Fibroblast of upper back skin (primary cell): ENCODE data around the gene OPN1SW.

ENCODE experiments used
- DNase-seq: peaks from one replicate; pipeline ENCODE4 v3.0.0-alpha.2; 2013

OPN1SW gene

GRCh38 chr7:128755819-128756476, 19.6 kb downstream of the OPN1SW start:
- peak; percentile 97 for DNase-seq

DNA sequence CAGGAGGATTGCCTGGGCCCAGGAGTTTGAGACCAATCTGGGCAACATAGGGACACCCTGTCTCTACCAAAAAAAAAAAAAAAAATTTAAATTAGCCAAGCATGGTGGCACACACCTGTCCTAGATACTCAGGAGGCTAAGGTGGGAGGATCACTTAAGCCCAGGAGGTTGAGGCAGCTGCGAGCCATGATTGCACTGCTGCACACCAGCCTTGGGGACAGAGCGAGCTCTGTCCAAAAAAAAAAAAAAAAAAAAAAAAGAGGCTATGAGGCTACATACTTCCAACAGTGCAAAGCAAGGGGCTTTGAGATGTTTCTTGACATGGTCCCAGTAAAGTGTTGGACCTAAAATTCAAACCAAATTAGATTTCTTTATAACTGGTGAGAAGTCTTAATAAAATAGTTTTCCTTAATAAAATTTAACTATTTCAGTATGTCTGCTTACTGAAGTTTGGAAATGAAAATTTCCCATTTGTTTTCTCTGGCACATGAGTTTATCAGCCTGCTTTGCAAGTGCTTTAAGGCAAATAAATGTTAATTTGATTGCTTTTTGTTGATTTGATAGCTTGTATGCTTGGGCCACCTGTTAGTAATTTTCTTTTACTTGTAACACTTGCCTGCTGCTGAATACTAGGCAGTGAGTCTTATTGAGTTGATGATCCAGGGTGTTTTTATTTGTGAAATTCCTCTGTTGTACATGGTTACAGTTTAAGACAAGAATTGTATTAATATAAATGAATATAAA, 20.3 kb downstream of the OPN1SW start:
- no peak for DNase-seq

- DNase-seq = no peak
Observed at GRCh38 chr7:128752251-128752650, 23.3 kb downstream of the OPN1SW start.

DNA sequence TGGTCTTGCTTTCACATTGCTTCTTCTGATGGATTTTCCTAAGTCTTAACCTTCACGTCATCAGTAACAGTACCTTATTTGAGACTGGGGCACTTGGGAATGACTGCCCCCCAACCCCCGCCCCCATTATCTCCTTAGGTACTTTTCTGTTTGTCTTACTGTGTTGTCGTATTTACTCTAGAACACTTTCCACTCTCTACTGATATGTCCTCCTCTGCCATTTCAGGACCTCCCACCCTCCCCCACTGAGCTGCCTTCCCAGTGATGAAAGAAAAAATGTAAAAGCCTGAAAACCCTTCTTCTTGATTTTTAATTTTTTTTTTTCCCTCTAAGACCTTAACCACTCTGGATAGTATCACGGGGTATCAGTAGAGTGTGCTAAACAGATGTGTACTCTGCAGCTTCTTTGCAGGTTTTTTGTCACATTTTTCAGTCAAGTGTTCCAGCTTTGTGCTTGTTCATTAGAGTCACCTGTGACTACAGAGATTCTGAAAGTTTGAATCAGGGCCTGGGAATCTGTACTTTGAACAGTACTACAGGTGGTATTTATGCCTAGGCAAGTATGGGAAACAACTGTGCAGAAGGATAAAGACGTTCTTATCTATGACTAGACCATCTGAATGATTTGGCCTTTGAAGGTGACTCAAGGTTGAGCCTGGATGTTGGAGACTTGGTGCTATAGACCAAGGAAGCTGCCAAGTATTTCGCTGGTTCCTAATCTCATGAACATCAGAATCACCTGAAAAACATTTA, 28.1 kb downstream of the OPN1SW start:
- DNase-seq = no peak

DNA sequence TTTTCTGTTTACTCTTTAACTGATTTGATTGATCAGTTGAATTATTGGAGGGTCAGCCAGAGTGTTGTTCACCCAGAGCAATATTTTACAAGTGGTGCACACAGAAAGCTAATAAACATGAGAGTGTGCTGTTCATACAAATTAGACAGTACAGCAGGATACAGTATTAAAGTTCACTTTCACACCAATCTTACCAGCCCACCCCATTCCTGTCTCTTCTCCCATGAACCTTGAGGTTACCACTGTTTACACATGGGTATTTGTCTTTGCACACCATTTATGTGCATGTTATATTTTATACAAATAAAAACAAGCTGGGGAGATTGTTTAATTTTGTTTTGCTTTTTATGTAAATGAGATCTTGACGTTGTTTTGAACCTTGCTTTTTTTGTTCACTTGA, 29.9 kb downstream of the OPN1SW start:
- DNase-seq = no peak

DNA sequence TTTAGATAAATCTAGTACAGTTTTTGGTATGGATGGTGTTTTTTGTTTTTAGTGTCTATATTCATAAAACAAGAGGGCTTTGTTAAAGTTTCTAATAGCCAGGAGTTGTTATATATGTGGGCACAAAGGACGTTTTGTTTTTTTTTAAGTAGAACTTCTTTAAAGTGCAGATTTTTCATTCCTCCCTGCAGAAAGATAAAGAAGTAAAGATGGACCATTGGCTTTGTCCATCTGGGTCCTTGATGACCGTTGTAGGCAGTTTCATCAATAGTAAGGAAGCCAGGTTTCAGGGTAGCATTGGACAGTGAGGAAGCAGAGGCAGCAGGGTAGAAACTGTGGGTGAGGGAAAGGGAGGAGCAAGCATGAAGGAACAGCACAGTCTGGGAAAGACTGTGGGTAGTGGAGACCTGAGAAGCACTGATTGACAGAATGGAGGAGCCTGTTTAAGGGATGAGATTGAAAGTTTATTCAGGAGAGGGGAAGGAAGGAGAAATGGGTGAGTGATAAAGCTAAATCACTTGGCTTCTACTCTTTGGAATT, 31.2 kb downstream of the OPN1SW start:
- DNase-seq = no peak

GRCh38 chr7:128743112-128743772, 32.4 kb downstream of the OPN1SW start:
- no peak for DNase-seq

DNA sequence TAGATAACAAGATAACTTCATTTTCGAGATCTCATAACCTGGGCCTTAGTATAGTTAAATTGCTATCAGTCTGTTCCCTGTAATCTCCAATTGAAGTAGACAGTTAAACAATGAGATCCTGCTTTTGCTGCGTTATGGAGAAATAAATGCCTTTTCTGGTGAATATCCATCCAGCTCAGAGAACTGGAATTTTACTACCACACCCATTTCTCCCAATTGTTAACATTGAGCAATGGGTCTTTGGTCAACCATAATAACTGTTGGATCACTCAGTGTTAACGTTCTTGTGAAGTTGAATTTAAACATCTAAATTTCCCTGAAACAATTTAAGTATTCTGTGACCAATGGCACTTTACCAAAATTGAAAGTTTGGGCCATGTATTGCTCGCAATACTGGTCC, 33.4 kb downstream of the OPN1SW start:
- peak; percentile 69 for DNase-seq

DNA sequence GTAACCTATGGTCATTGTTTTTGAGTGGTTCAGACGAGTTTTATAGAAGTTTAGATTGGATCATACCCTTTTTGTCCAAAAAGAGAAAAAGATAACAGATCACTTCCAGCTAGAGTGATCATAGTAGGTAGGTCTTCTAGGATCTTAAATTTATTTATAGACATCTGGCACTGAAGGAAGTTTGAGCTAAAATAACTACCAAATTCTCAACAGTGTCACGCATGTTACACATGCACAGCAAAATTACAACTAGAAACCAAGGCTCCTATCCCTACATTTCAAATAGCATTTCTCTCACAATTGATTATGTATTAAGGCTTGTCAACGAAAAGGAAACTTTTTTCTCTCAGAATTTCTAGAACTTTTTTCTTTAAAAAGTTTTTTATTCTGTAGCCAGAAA, 34.1 kb downstream of the OPN1SW start:
- no peak for DNase-seq

DNA sequence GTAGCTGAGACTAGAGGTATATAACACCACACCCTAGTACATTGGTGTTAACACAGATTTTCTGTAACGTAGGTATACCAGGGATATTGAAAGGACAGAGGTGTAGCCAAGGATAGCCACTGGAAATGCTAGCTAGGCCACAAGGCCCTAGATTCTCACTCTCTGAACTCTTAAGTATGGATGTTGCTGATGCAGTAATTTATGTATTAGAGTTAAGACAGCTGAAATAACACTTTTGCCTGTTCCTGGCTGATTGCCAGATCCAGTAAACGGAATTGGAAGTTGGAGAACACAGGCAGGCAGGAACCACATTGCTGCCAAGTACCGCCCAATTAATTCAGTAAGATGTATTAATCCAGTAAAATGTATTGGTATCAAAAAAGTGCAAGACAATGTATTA, 34.6 kb downstream of the OPN1SW start:
- DNase-seq = peak; percentile 31

GRCh38 chr7:128739990-128740682, 35.5 kb downstream of the OPN1SW start:
- peak; percentile 16 for DNase-seq

DNA sequence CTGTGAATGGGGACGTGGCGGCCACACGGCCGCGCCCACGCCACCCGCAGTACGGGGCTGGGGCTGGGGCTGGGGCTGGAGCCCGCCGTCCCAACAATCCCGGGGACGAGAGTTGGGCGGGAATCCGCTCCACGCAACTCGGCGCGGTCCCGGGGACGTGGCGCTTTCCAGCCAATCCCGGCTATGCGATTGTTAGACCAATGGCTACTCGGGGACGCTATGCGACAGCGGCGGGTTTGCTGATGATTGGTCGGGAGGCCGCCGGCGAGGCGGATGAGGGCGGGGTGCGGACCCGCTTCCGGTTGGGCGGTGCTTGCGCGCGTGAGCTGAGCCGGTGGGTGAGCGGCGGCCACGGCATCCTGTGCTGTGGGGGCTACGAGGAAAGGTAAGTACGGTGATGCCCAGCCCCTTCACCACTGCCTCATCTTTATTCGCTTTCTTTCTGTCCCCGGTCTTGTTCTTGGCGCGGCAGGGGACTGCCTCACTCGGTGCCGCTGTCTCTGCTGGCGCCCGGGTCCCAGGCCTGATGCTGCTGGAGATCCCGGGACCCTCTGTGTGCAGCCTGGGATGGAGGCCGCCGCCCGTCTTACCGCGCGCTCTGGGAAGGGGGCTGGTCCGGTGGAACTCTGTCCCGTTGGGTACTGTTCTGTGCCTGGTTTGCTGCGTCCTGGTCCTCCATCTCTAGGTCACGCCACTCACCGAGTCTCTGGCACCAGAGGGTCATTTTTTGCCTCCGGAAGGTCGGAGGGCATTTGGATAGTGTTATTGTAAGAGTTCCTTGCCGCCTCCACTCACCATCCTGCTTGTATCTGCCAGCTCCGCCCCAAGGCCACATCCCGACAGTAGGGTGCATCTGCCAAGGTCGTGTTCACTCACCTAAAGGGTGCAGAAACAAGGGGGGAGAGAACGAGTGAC, 36.3 kb downstream of the OPN1SW start, which contains the start of gene CALU:
Gene CALU (plus strand): TSS at position 312 of the 915 bp plus-strand sequence. CDS start 9,225 bp downstream, outside the sequence.
- peak; percentile 98 for DNase-seq

DNA sequence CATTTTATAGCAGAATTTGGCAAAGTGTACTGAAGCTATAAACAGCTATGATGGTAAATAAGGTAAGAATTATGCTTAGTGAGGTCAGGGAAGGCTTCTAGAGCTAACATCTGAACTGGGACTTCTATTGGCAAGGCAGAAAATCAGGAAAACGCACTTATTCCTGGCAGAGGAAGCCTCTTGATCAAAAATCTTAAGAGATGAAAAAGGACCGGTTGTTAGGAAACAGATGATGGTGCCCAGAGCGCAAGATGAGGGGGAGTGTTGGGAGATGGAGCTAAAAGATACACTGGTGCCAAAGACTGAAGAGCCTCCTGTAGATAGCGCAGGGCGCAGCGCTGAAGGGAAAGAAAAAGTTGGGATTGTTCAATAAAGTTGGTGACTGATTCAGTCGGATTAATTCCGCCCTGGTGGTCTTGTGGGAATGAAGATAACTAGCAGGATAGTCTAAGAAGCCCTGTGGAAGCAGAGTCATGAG, 37.0 kb downstream of the OPN1SW start:
- DNase-seq = no peak

- DNase-seq = peak; percentile 73
Observed at GRCh38 chr7:128737867-128738385, 37.7 kb downstream of the OPN1SW start.

GRCh38 chr7:128737441-128737840, 38.2 kb downstream of the OPN1SW start:
- no peak for DNase-seq

DNA sequence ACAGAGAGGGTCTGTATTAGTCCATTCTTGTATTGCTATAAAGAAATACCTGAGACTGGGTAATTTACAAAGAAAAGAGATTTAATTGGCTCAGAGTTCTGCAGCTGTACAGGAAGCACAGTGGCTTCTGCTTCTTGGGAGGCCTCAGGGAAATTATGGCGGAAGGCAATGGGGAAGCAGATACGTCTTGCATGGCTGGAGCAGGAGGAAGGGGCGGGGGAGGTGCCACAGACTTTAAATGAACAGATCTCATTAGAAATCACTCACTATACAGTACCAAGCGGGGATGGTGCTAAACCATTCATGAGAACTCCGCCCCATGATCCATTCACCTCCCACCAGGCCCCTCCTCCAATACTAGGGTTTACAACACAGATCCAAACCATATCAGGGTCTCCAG, 40.2 kb downstream of the OPN1SW start:
- no peak for DNase-seq

DNA sequence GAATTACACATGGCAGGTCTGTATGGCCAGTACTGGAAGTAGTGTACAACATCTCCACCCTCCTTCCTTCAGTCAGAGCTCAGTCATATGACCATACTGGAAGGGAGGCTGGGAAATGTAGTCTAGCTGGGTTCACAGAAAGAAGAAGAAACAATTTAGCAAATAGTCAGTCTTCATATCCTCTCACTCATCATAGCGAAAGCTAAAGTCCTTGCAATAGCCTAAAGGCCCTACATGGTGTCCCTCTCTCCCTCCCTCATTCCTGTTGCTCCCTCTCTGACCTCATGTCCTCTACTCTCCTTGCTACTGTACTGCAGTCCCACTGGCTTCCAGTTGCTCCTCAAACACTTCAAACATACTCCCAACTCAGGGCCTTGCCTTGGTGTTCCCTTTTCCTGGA, 40.7 kb downstream of the OPN1SW start:
- no peak for DNase-seq

- no peak for DNase-seq
Observed at GRCh38 chr7:128733278-128733645, 42.3 kb downstream of the OPN1SW start.

DNA sequence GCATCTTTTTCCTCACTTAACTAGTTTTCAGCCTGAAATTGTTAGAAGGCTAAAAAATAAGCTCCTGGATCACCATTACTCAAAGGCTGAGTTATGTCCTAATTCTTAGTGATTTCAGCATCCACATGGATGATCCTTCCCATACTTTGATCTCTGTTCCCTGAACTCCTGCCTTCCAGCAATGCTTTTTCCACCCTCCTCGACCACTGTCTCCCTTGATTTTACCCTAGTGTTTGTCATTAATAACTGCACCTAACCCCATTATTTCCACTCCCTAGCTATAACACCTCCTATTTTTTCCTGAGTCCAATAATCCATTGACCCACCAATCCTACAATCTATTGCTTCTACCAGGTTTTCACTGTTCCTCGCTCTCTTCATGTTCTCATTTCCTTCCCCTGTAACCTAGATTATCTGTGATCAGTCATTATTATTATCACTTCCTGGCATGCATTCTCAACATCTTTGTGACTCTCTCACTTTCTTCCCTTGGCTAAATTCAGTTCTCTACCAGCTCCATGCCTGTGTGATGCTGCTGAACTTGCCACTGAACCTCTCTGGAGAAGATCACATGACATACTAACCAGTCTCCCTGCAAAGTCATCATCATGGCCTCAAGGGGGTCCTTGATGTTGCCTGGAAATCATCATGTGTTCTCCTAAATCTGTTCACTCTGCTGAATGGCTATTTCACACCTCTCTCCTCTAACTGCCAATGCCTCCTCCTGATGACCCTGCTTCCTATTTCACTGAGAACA, 42.9 kb downstream of the OPN1SW start:
- DNase-seq = no peak

DNA sequence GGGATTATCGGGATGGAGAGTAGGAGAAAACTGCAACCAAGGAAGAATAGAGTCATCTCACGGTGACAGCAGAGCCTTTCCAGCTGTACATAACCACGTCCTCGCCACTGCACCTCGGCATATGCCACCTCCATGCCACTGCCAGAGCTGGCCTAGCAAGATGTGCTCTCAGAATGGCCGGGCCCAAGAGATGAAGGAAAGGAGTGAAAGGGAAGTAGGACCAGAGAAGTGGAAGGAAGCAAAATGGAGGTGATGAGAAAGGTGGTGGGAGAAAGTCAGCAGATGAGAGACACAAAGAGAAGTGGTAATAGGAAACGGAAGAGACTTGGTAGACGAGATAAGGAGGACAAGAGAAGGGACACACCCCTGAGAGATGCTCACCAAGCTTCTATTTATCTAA, 44.4 kb downstream of the OPN1SW start:
- no peak for DNase-seq
